ENCODE measurements around the gene SHISAL1. TPM values are rescaled to one million over a fixed set of nuclear protein-coding genes. Genes with fewer than 3 reads are reported as not detected.

The SHISAL1 gene
- total RNA-seq, 1 donor from 2014 or later = 5.0 TPM

- TF ChIP-seq, protein P1, sequence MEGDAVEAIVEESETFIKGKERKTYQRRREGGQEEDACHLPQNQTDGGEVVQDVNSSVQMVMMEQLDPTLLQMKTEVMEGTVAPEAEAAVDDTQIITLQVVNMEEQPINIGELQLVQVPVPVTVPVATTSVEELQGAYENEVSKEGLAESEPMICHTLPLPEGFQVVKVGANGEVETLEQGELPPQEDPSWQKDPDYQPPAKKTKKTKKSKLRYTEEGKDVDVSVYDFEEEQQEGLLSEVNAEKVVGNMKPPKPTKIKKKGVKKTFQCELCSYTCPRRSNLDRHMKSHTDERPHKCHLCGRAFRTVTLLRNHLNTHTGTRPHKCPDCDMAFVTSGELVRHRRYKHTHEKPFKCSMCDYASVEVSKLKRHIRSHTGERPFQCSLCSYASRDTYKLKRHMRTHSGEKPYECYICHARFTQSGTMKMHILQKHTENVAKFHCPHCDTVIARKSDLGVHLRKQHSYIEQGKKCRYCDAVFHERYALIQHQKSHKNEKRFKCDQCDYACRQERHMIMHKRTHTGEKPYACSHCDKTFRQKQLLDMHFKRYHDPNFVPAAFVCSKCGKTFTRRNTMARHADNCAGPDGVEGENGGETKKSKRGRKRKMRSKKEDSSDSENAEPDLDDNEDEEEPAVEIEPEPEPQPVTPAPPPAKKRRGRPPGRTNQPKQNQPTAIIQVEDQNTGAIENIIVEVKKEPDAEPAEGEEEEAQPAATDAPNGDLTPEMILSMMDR (IDR thresholded peaks at IDR 0.05) = no peak
- H3K27ac Mint-ChIP-seq (ENCODE audit: unreplicated experiment) = no peak overlapping the region
- DNase-seq (ENCODE audit: extremely low spot score, unreplicated experiment) = no peak
- no peaks in the 10 kb centered on the region for H3K27me3 Mint-ChIP-seq (ENCODE audit: unreplicated experiment)
- no peak overlapping the region for H3K4me3 Mint-ChIP-seq (ENCODE audit: unreplicated experiment)
- H3K4me1 Mint-ChIP-seq (ENCODE audit: unreplicated experiment) = no peaks in the 10 kb centered on the region
- no peaks in the 10 kb centered on the region for H3K36me3 Mint-ChIP-seq (ENCODE audit: unreplicated experiment)
- H3K9me3 Mint-ChIP-seq (ENCODE audit: unreplicated experiment) = no peaks in the 10 kb centered on the region
These were observed 45.7 kb downstream of the SHISAL1 start for GRCh38 chr22:44266796-44267760.

DNA sequence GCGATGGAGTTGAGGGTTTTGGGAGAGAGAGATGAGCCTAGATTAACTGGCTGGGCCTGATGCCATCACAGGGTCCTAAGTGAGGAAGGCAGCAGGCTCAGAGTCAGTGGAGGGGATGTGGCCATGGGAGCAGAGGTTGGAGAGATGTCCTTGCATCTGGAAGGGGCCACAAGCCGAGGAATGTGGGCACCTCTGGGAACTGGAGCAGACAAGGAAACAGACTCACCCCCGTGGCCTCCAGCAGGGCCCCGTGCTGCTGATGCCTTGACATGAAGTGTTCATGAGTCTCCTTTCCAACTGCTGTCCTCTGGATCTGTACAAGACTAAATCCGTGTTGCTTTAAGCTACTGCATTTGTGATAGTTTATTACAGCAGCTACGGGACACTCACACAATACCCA is 49.2 kb downstream of the SHISAL1 start:
- TF ChIP-seq, protein P1 (IDR thresholded peaks at IDR 0.05) = no peak
- no peak for DNase-seq (ENCODE audit: extremely low spot score, unreplicated experiment)
- Mint-ChIP-seq H3K27me3 (ENCODE audit: unreplicated experiment) (no peaks in the 10 kb centered on the region), H3K4me1 (ENCODE audit: unreplicated experiment) (no peaks in the 10 kb centered on the region), H3K27ac (ENCODE audit: unreplicated experiment) (no peak overlapping the region), H3K9me3 (ENCODE audit: unreplicated experiment) (no peaks in the 10 kb centered on the region), H3K4me3 (ENCODE audit: unreplicated experiment) (no peak overlapping the region), H3K36me3 (ENCODE audit: unreplicated experiment) (no peaks in the 10 kb centered on the region)

- H3K27ac Mint-ChIP-seq (ENCODE audit: unreplicated experiment) = no peak overlapping the region
- TF ChIP-seq, protein P1 (IDR thresholded peaks at IDR 0.05) = no peak
- no peak overlapping the region for H3K4me3 Mint-ChIP-seq (ENCODE audit: unreplicated experiment)
These were observed 50.7 kb downstream of the SHISAL1 start for GRCh38 chr22:44261861-44262595.

DNA sequence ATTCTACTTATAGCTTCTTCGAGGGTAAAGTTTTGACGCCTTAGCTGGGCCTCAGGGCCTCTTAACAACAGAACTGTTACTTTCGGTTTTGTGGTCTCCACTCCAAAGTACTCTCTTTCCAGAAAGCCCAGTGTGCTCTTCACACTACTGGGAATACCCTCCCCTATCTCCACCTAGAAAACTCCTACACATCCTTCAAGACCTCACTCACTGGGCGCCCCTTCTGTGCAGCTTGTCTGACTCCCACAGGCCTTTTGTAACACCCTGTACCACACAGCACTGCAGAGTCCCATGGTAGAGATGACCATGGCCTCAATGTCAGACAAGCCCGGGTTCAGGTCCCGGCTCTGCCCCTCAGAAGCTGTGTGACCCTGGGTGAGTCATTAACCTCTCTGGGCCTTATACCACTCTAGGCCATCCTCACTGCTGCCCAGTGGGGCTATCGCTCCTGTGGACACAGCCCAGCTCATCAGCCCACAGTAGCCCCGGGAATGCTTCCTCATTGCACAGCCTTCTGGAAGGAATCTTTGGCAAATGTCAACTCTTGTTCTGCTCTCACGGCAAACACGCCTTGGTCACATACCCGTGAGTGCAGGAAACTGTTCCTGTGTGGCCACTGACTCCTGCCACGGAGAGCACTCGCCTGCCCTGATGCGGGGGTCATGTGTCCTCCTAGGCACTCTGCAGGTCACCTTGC is 51.4 kb downstream of the SHISAL1 start:
- no peak overlapping the region for H3K4me3 Mint-ChIP-seq (ENCODE audit: unreplicated experiment)

More at GRCh38 chr22:44261861-44262595, 50.7 kb downstream of the SHISAL1 start:
- no peaks in the 10 kb centered on the region for H3K4me1 Mint-ChIP-seq (ENCODE audit: unreplicated experiment)
- peaks cover 4% of the 10 kb centered on the region for H3K27me3 Mint-ChIP-seq (ENCODE audit: unreplicated experiment)
- no peaks in the 10 kb centered on the region for H3K9me3 Mint-ChIP-seq (ENCODE audit: unreplicated experiment)
- DNase-seq (ENCODE audit: extremely low spot score, unreplicated experiment) = no peak
- no peaks in the 10 kb centered on the region for H3K36me3 Mint-ChIP-seq (ENCODE audit: unreplicated experiment)

More for the DNA sequence above, 51.4 kb downstream of the SHISAL1 start:
- TF ChIP-seq, protein P1 (IDR thresholded peaks at IDR 0.05) = no peak
- H3K4me1 Mint-ChIP-seq (ENCODE audit: unreplicated experiment) = no peaks in the 10 kb centered on the region
- H3K9me3 Mint-ChIP-seq (ENCODE audit: unreplicated experiment) = no peaks in the 10 kb centered on the region
- H3K27me3 Mint-ChIP-seq (ENCODE audit: unreplicated experiment) = peaks cover 5% of the 10 kb centered on the region
- no peaks in the 10 kb centered on the region for H3K36me3 Mint-ChIP-seq (ENCODE audit: unreplicated experiment)
- H3K27ac Mint-ChIP-seq (ENCODE audit: unreplicated experiment) = no peak overlapping the region
- DNase-seq (ENCODE audit: extremely low spot score, unreplicated experiment) = peak; percentile 79
